ENCODE data around the gene PRSS27. TPM values are rescaled to one million over a fixed set of nuclear protein-coding genes. Genes with fewer than 3 reads are reported as not detected.
"Not testable (repeated sequence)": the region's sequence is repeated elsewhere in the genome, so short reads cannot be mapped to it uniquely, and the experiment has no call there.

PRSS27 gene
- total RNA-seq, 4 donors from 2014 or later, result 0.75 to 4.2 (median 2.2) TPM

- TF ChIP-seq POLR2A (IDR thresholded peaks at IDR 0.05; ENCODE audit: low read depth) (no peak), POLR2AphosphoS5 (IDR thresholded peaks at IDR 0.05) (no peak), EP300 (IDR thresholded peaks at IDR 0.05) (no peak), CTCF (IDR thresholded peaks at IDR 0.05) (no peak)
- Histone ChIP-seq H3K4me1 (peaks cover 25 to 57% (median 38%) of the 10 kb centered on the region in 4 donors), H3K27me3 (no peaks in the 10 kb centered on the region), H3K27ac (replicated peaks in 1 of 4) (no peak overlapping the region), H3K4me3 (no peak overlapping the region), H3K9me3 (no peaks in the 10 kb centered on the region), H3K36me3 (peaks cover 0 to 25% (median 16%) of the 10 kb centered on the region in 4 donors)
- 87% methylated on average over 18 of the region's 19 CpGs for WGBS
- intact Hi-C loops (cut with DNase I), result no loop called here
- DNase-seq (ENCODE audit: extremely low spot score), result no peak
Observed at GRCh38 chr16:2687531-2688308, 32.3 kb downstream of the PRSS27 start.

- no peak for DNase-seq (ENCODE audit: extremely low spot score)
- H3K4me1 ChIP-seq, result peaks cover 21 to 51% (median 32%) of the 10 kb centered on the region in 4 donors
Observed at GRCh38 chr16:2686912-2687507, 33.0 kb downstream of the PRSS27 start.

GRCh38 chr16:2686075-2686474 is 33.9 kb downstream of the PRSS27 start:
- H3K4me3 ChIP-seq; DNase-seq (ENCODE audit: extremely low spot score); H3K9me3 ChIP-seq; H3K27ac ChIP-seq (replicated peaks in 1 of 4); H3K27me3 ChIP-seq; intact Hi-C loops (cut with DNase I): not testable (repeated sequence)
- Histone ChIP-seq H3K4me1 (peaks cover 23 to 51% (median 33%) of the 10 kb centered on the region in 4 donors), H3K36me3 (peaks cover 0 to 14% (median 7%) of the 10 kb centered on the region in 4 donors)
- WGBS, result no CpG with 5 or more reads among the region's 9 CpGs

More at GRCh38 chr16:2686912-2687507, 33.0 kb downstream of the PRSS27 start:
- Histone ChIP-seq H3K36me3 (peaks cover 0 to 23% (median 12%) of the 10 kb centered on the region in 4 donors), H3K27me3 (no peaks in the 10 kb centered on the region), H3K9me3 (no peaks in the 10 kb centered on the region), H3K4me3 (no peak overlapping the region), H3K27ac (replicated peaks in 1 of 4) (no peak overlapping the region)
- intact Hi-C loops (cut with DNase I), result no loop called here
- no peak for TF ChIP-seq POLR2AphosphoS5 (IDR thresholded peaks at IDR 0.05)
- no peak for TF ChIP-seq CTCF (IDR thresholded peaks at IDR 0.05)
- no peak for TF ChIP-seq POLR2A (IDR thresholded peaks at IDR 0.05; ENCODE audit: low read depth)
- TF ChIP-seq EP300 (IDR thresholded peaks at IDR 0.05), result no peak
- 73% methylated on average over 19 of the region's 20 CpGs for WGBS

- WGBS, result 13% methylated on average over 13 of the region's 13 CpGs
- H3K27me3 ChIP-seq; H3K36me3 ChIP-seq; DNase-seq (ENCODE audit: extremely low spot score); H3K9me3 ChIP-seq; intact Hi-C loops (cut with DNase I): not testable (repeated sequence)
- H3K27ac ChIP-seq (replicated peaks in 1 of 4), result peak overlapping the region; percentile 83 to 89 (median 86)
- peak overlapping the region; percentile 91 to 99 (median 96) for H3K4me3 ChIP-seq
- peaks cover 13 to 40% (median 33%) of the 10 kb centered on the region in 4 donors for H3K4me1 ChIP-seq
Observed at GRCh38 chr16:2683041-2683440, 37.0 kb downstream of the PRSS27 start.

GRCh38 chr16:2682209-2683021 is 37.6 kb downstream of the PRSS27 start, which contains the start of gene KCTD5:
Gene KCTD5 (plus strand): TSS chr16:2682523. CDS start chr16:2682549, 26 bp downstream.
- DNase-seq (ENCODE audit: extremely low spot score), result peak; percentile 98
- Histone ChIP-seq H3K9me3 (no peaks in the 10 kb centered on the region), H3K4me3 (peak within 1 kb of the TSS; percentile 91 to 99 (median 96)), H3K27ac (replicated peaks in 1 of 4) (peak within 1 kb of the TSS; percentile 83 to 89 (median 86)), H3K4me1 (peaks cover 13 to 35% (median 30%) of the 10 kb centered on the region in 4 donors), H3K27me3 (no peaks in the 10 kb centered on the region), H3K36me3 (no peaks in the 10 kb centered on the region)
- TF ChIP-seq CTCF (IDR thresholded peaks at IDR 0.05), result peak in 2 of 3 experiments; percentile 17 to 34
- TF ChIP-seq EP300 (IDR thresholded peaks at IDR 0.05), result no peak
- peak; percentile 84 for TF ChIP-seq POLR2A (IDR thresholded peaks at IDR 0.05; ENCODE audit: low read depth)
- TF ChIP-seq POLR2AphosphoS5 (IDR thresholded peaks at IDR 0.05), result peak; percentile 94 to 99
- intact Hi-C loops (cut with DNase I), result no loop called here
- 0% methylated on average over 1 of the region's 73 CpGs for WGBS

- intact Hi-C loops (cut with DNase I); H3K27ac ChIP-seq (replicated peaks in 1 of 4); DNase-seq (ENCODE audit: extremely low spot score); H3K9me3 ChIP-seq; H3K36me3 ChIP-seq; H3K4me3 ChIP-seq; H3K27me3 ChIP-seq: not testable (repeated sequence)
- WGBS, result 89% methylated on average over 5 of the region's 8 CpGs
- peaks cover 13 to 32% (median 27%) of the 10 kb centered on the region in 4 donors for H3K4me1 ChIP-seq
Observed at GRCh38 chr16:2680360-2680759, 39.7 kb downstream of the PRSS27 start.

- H3K9me3 ChIP-seq; DNase-seq (ENCODE audit: extremely low spot score); H3K27ac ChIP-seq (replicated peaks in 1 of 4); intact Hi-C loops (cut with DNase I); H3K36me3 ChIP-seq; H3K27me3 ChIP-seq; H3K4me3 ChIP-seq: not testable (repeated sequence)
- WGBS, result 88% methylated on average over 4 of the region's 4 CpGs
- H3K4me1 ChIP-seq, result peaks cover 13 to 32% (median 27%) of the 10 kb centered on the region in 4 donors
Observed at GRCh38 chr16:2679902-2680301, 40.1 kb downstream of the PRSS27 start.

All from esophagus muscularis mucosa (tissue), 4 donors.